Gastrocnemius medialis (tissue), 4 donors: ENCODE results near the gene ZNF121.

Experiments
- CTCF ChIP-seq, 5 experiments: fragments of 450-650 bp in 3 of 5; fragments of 200-600 bp in 2 of 5; sonication (generic) in 2 of 5; IDR thresholded peaks in 4 of 5; conservative IDR thresholded peaks in 1 of 5; 1 replicate in 4 of 5; 2 replicates in 1 of 5; pipeline ENCODE4 v1.5.1; 2016 to 2019; ENCODE audit warnings: antibody characterized with exemption in 5 of 5, mild to moderate bottlenecking in 3 of 5, moderate library complexity in 3 of 5
- POLR2A ChIP-seq, 2 donors: fragments of 450-650 bp; IDR thresholded peaks; one replicate each; pipeline ENCODE4 v1.6.1; 2017; ENCODE audit warnings: antibody characterized with exemption in 2 of 2, mild to moderate bottlenecking in 2 of 2, moderate library complexity in 2 of 2

- TF ChIP-seq POLR2A (IDR thresholded peaks at IDR 0.05) (no peak), CTCF (IDR thresholded peaks at IDR 0.05 in 4 of 5, conservative IDR thresholded peaks at IDR 0.05 in 1 of 5) (no peak)
These were observed 24.6 kb upstream of the ZNF121 start for GRCh38 chr19:9608912-9609311.
